Measurements from ENCODE around the gene PARD3B.

The PARD3B gene

DNA sequence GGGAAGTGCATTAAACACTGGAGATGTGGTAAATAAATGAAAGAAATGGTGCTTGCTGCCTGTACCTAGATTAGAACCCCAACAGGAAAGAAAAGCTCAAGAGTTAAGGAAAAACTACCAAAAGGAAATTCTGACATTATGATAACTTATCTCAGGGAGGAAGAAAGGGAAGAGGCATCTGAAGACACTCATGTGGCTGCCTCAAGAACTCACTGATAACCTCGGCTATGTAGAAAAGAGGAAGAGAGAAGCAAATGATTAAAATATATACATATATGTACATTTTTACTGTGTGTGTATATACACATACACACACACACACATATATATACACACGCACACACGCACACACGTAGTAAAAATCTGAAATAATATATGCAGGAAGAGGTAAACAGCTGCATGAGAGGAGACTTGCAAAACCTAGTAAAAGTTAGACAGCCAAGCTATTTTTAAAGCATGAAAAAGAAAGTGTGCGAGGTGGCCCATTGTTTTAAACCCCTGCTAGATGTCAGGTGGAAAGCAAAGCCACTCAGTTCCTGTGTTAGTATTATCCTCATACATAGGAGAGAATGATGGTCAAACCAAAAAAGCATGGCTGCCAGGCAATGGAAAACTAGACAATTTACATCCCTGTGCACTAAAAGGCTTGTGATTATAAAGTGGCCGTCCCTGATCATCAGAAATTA lies 654.0 kb downstream of the PARD3B start:
- Histone ChIP-seq H3K4me1 (ENCODE audit: insufficient read depth, poor library complexity, severe bottlenecking) (peaks cover 3% of the 10 kb centered on the region), H3K4me3 (ENCODE audit: severe bottlenecking) (no peak overlapping the region), H3K27me3 (ENCODE audit: insufficient read depth, poor library complexity, severe bottlenecking) (no peaks in the 10 kb centered on the region), H3K36me3 (ENCODE audit: low read depth) (no peaks in the 10 kb centered on the region), H3K27ac (ENCODE audit: poor library complexity, severe bottlenecking) (no peak overlapping the region), H3K9me3 (ENCODE audit: severe bottlenecking) (no peaks in the 10 kb centered on the region)
- no peak for ATAC-seq (ENCODE audit: low read depth)
- DNase-seq (ENCODE audit: low spot score) = no peak
- TF ChIP-seq, protein P1, sequence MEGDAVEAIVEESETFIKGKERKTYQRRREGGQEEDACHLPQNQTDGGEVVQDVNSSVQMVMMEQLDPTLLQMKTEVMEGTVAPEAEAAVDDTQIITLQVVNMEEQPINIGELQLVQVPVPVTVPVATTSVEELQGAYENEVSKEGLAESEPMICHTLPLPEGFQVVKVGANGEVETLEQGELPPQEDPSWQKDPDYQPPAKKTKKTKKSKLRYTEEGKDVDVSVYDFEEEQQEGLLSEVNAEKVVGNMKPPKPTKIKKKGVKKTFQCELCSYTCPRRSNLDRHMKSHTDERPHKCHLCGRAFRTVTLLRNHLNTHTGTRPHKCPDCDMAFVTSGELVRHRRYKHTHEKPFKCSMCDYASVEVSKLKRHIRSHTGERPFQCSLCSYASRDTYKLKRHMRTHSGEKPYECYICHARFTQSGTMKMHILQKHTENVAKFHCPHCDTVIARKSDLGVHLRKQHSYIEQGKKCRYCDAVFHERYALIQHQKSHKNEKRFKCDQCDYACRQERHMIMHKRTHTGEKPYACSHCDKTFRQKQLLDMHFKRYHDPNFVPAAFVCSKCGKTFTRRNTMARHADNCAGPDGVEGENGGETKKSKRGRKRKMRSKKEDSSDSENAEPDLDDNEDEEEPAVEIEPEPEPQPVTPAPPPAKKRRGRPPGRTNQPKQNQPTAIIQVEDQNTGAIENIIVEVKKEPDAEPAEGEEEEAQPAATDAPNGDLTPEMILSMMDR (IDR thresholded peaks at IDR 0.05; ENCODE audit: poor library complexity, severe bottlenecking) = no peak

DNA sequence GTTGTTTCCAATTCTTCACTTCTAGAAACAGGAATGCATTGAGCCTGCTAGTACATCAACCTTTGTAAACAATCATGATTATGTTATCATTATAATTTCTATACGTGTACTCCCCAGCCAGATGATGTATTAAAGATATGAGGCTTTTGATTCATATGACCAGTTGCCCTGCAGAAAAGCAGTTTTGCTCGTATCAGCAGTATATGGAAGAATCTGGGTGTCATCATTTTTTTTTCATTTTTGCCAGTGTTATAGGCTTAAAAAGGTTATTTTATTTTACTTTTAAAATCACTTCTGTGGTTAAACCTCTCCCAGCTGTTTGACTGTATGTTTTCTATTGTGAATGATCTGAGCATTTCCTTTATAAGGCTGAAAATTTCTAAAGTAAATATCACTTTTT lies 665.2 kb downstream of the PARD3B start:
- H3K27me3 ChIP-seq (ENCODE audit: insufficient read depth, poor library complexity, severe bottlenecking) = no peaks in the 10 kb centered on the region
- H3K9me3 ChIP-seq (ENCODE audit: severe bottlenecking) = no peaks in the 10 kb centered on the region
- no peak overlapping the region for H3K27ac ChIP-seq (ENCODE audit: poor library complexity, severe bottlenecking)
- H3K4me1 ChIP-seq (ENCODE audit: insufficient read depth, poor library complexity, severe bottlenecking) = no peaks in the 10 kb centered on the region
- DNase-seq (ENCODE audit: low spot score) = no peak
- no peak for ATAC-seq (ENCODE audit: low read depth)
- H3K36me3 ChIP-seq (ENCODE audit: low read depth) = no peaks in the 10 kb centered on the region
- no peak overlapping the region for H3K4me3 ChIP-seq (ENCODE audit: severe bottlenecking)
- TF ChIP-seq, protein P1 (IDR thresholded peaks at IDR 0.05; ENCODE audit: poor library complexity, severe bottlenecking) = no peak

DNA sequence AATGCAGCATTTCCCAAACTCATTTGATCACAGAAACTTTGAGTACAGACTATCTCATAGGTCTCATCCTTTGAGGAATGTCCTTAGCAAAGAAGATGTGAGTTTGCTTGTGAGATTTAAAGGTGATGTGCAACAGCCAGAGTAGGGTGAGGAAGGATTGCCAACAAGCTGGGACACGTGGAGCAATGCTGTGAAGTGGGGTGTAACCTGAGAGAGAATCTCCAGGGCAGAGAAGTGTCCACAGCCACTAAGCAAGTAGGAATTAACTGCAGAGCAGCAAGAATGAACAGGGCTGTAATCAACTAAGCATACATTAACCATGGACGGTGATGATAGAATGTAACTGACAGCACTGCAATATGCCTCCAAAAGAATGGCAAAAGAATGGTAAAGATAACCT lies 667.1 kb downstream of the PARD3B start:
- H3K27ac ChIP-seq (ENCODE audit: poor library complexity, severe bottlenecking) = no peak overlapping the region
- ATAC-seq (ENCODE audit: low read depth) (peak; percentile 66), DNase-seq (ENCODE audit: low spot score) (no peak)
- TF ChIP-seq, protein P1 (IDR thresholded peaks at IDR 0.05; ENCODE audit: poor library complexity, severe bottlenecking) = no peak
- H3K27me3 ChIP-seq (ENCODE audit: insufficient read depth, poor library complexity, severe bottlenecking) = no peaks in the 10 kb centered on the region
- no peaks in the 10 kb centered on the region for H3K9me3 ChIP-seq (ENCODE audit: severe bottlenecking)
- H3K4me3 ChIP-seq (ENCODE audit: severe bottlenecking) = no peak overlapping the region
- no peaks in the 10 kb centered on the region for H3K4me1 ChIP-seq (ENCODE audit: insufficient read depth, poor library complexity, severe bottlenecking)
- no peaks in the 10 kb centered on the region for H3K36me3 ChIP-seq (ENCODE audit: low read depth)

DNA sequence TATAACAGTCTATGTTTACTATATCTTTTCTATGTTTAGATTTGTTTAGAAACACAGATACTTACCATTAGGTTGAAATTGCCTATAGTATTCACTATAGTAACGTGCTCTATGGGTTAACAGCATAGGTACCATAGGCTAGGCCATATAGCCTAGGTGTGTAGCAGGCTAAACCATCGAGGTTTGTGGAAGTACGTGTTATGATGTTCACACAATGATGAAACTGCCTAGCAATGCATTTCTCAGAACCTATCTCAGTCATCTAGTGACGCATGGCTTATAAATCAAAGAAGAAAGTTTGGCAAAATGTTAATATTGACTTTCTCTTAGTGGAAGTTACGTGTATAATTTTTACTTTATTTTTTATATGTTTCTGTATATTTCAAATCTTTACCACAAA lies 670.8 kb downstream of the PARD3B start:
- ATAC-seq (ENCODE audit: low read depth) = no peak
- Histone ChIP-seq H3K36me3 (ENCODE audit: low read depth) (no peaks in the 10 kb centered on the region), H3K27ac (ENCODE audit: poor library complexity, severe bottlenecking) (no peak overlapping the region), H3K27me3 (ENCODE audit: insufficient read depth, poor library complexity, severe bottlenecking) (no peaks in the 10 kb centered on the region), H3K9me3 (ENCODE audit: severe bottlenecking) (no peaks in the 10 kb centered on the region), H3K4me1 (ENCODE audit: insufficient read depth, poor library complexity, severe bottlenecking) (no peaks in the 10 kb centered on the region), H3K4me3 (ENCODE audit: severe bottlenecking) (no peak overlapping the region)
- no peak for DNase-seq (ENCODE audit: low spot score)
- TF ChIP-seq, protein P1 (IDR thresholded peaks at IDR 0.05; ENCODE audit: poor library complexity, severe bottlenecking) = no peak

DNA sequence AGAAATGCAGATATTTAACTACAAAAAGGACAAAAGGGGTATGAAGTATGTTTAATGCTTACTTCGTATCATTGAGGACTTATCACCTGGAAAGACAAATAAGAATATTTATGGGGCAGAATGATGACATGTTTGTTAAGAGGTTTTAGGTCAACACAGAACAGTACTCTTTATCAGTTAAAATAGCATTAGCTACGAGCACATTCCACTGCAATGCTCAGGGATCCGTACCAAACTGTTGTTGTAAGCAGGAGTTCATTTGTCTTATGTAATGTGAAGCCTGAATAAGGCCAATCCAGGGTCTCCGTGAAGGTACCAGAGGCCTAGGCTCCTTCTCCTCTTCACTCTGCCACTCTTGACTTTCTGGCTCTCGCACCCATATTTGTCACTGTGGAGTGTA lies 671.3 kb downstream of the PARD3B start:
- DNase-seq (ENCODE audit: low spot score) (no peak), ATAC-seq (ENCODE audit: low read depth) (no peak)
- H3K36me3 ChIP-seq (ENCODE audit: low read depth) = no peaks in the 10 kb centered on the region
- no peaks in the 10 kb centered on the region for H3K27me3 ChIP-seq (ENCODE audit: insufficient read depth, poor library complexity, severe bottlenecking)
- no peaks in the 10 kb centered on the region for H3K9me3 ChIP-seq (ENCODE audit: severe bottlenecking)
- TF ChIP-seq, protein P1 (IDR thresholded peaks at IDR 0.05; ENCODE audit: poor library complexity, severe bottlenecking) = no peak
- no peak overlapping the region for H3K4me3 ChIP-seq (ENCODE audit: severe bottlenecking)
- H3K27ac ChIP-seq (ENCODE audit: poor library complexity, severe bottlenecking) = no peak overlapping the region
- no peaks in the 10 kb centered on the region for H3K4me1 ChIP-seq (ENCODE audit: insufficient read depth, poor library complexity, severe bottlenecking)
